SH-SY5Y (cell line): ENCODE results near the gene OXA1L.

Experiments used
- GATA2 ChIP-seq: IDR thresholded peaks from 2 replicates; pipeline ENCODE4 v1.6.1; 2011; ENCODE audit warnings: mild to moderate bottlenecking, low read depth, low read length
- GATA3 ChIP-seq: IDR thresholded peaks from 2 replicates; pipeline ENCODE4 v1.6.1; 2011; ENCODE audit warnings: low read depth, mild to moderate bottlenecking, low read length, moderate library complexity

- TF ChIP-seq GATA2 (no peak), GATA3 (no peak)
Observed at GRCh38 chr14:22796087-22796707, 29.7 kb downstream of the OXA1L start.
